Lower lobe of right lung (tissue), 2 donors: ENCODE data around the gene OR10H1. TPM values are rescaled to one million over a fixed set of nuclear protein-coding genes. Genes with fewer than 3 reads are reported as not detected.
"Not testable (repeated sequence)": the region's sequence is repeated elsewhere in the genome, so short reads cannot be mapped to it uniquely, and the experiment has no call there.

ENCODE experiments used
- ATAC-seq, 2 donors: fragments of 200-7000 bp; cut with Tn5 transposase; one replicate each; pipeline ENCODE4 v1.9.1; 2020 to 2022; ENCODE audit warnings: mild to moderate bottlenecking in 2 of 2, moderate library complexity in 2 of 2
- DNase-seq: peaks from one replicate; pipeline ENCODE4 v3.0.0-alpha.2; 2020
- H3K27ac ChIP-seq: fragments of 200-600 bp; one replicate; pipeline ENCODE4 v1.8.0; 2022
- H3K27me3 ChIP-seq: fragments of 200-600 bp; one replicate; pipeline ENCODE4 v1.8.0; 2022; ENCODE audit warnings: low read depth
- H3K36me3 ChIP-seq: fragments of 200-600 bp; one replicate; pipeline ENCODE4 v1.8.0; 2022; ENCODE audit warnings: mild to moderate bottlenecking
- H3K4me1 ChIP-seq: fragments of 200-600 bp; one replicate; pipeline ENCODE4 v1.8.0; 2022
- H3K4me3 ChIP-seq: fragments of 200-600 bp; one replicate; pipeline ENCODE4 v1.8.0; 2022; ENCODE audit warnings: mild to moderate bottlenecking
- H3K9me3 ChIP-seq: fragments of 200-600 bp; one replicate; pipeline ENCODE4 v1.8.0; 2022
- CTCF ChIP-seq: fragments of 200-600 bp; IDR thresholded peaks from one replicate; pipeline ENCODE4 v1.8.0; 2022; ENCODE audit warnings: antibody characterized with exemption, mild to moderate bottlenecking
- intact Hi-C: fragments of 100-400 bp; cut with DNase I; formaldehyde crosslinking; loops from one replicate; pipeline ENCODE4 v1.11.0; 2022
- total RNA-seq: library from RNA; stranded (reverse); fragmentation: NEBNext Ultra II Directional; extraction: Animal tissue kit (Norgen Biotek cat#: 25700); gene quantifications from one replicate; pipeline ENCODE4 v1.2.1, GENCODE V29; 2021
- donor health status: DM: no; HTN: yes; CAD: no; lungs with severe emphysema.

The OR10H1 gene
- total RNA-seq, 1 donor from 2014 or later: not detected

- Histone ChIP-seq H3K27ac (no peak overlapping the region), H3K9me3 (no peaks in the 10 kb centered on the region), H3K4me1 (peaks cover 7% of the 10 kb centered on the region), H3K36me3 (no peaks in the 10 kb centered on the region), H3K4me3 (no peak overlapping the region), H3K27me3 (peaks cover 13% of the 10 kb centered on the region)
- no peak for DNase-seq
- TF ChIP-seq CTCF: no peak
- no peak for ATAC-seq
- intact Hi-C loops: no loop called here
Observed at GRCh38 chr19:15831626-15832025, 16.2 kb upstream of the OR10H1 start.

- H3K36me3 ChIP-seq: no peaks in the 10 kb centered on the region
- TF ChIP-seq CTCF: no peak
- intact Hi-C loops: no loop called here
Observed at GRCh38 chr19:15829786-15830185, 14.3 kb upstream of the OR10H1 start.

GRCh38 chr19:15829306-15829698, 13.8 kb upstream of the OR10H1 start:
- TF ChIP-seq CTCF: no peak
- DNase-seq (no peak), ATAC-seq (no peak)
- Histone ChIP-seq H3K4me3 (no peak overlapping the region), H3K4me1 (no peaks in the 10 kb centered on the region), H3K9me3 (no peaks in the 10 kb centered on the region), H3K36me3 (no peaks in the 10 kb centered on the region), H3K27me3 (peaks cover 13% of the 10 kb centered on the region), H3K27ac (no peak overlapping the region)
- intact Hi-C loops: no loop called here

More at GRCh38 chr19:15829786-15830185, 14.3 kb upstream of the OR10H1 start:
- no peaks in the 10 kb centered on the region for H3K9me3 ChIP-seq
- H3K27ac ChIP-seq: no peak overlapping the region
- H3K4me1 ChIP-seq: no peaks in the 10 kb centered on the region
- H3K27me3 ChIP-seq: peaks cover 13% of the 10 kb centered on the region
- DNase-seq: no peak
- no peak for ATAC-seq
- H3K4me3 ChIP-seq: no peak overlapping the region

- H3K9me3 ChIP-seq, H3K36me3 ChIP-seq, DNase-seq, intact Hi-C loops, ATAC-seq, H3K27ac ChIP-seq, H3K4me3 ChIP-seq, H3K4me1 ChIP-seq: not testable (repeated sequence)
- peaks cover 13% of the 10 kb centered on the region for H3K27me3 ChIP-seq
Observed at GRCh38 chr19:15828611-15829305, 13.3 kb upstream of the OR10H1 start.

GRCh38 chr19:15828121-15828610, 12.7 kb upstream of the OR10H1 start:
- DNase-seq: no peak
- H3K4me1 ChIP-seq: no peaks in the 10 kb centered on the region
- no peak for ATAC-seq
- intact Hi-C loops: no loop called here
- no peak overlapping the region for H3K4me3 ChIP-seq
- TF ChIP-seq CTCF: no peak
- H3K36me3 ChIP-seq: no peaks in the 10 kb centered on the region
- peaks cover 13% of the 10 kb centered on the region for H3K27me3 ChIP-seq
- no peak overlapping the region for H3K27ac ChIP-seq
- H3K9me3 ChIP-seq: no peaks in the 10 kb centered on the region

GRCh38 chr19:15825753-15826152, 10.3 kb upstream of the OR10H1 start:
- Histone ChIP-seq H3K36me3 (no peaks in the 10 kb centered on the region), H3K27ac (no peak overlapping the region), H3K9me3 (no peaks in the 10 kb centered on the region), H3K27me3 (peaks cover 13% of the 10 kb centered on the region), H3K4me3 (no peak overlapping the region), H3K4me1 (no peaks in the 10 kb centered on the region)
- no peak for DNase-seq
- intact Hi-C loops: no loop called here
- ATAC-seq: no peak
- no peak for TF ChIP-seq CTCF
